GM23248 (cell line): ENCODE measurements around the gene IL17RE.

Experiments used
- EZH2 ChIP-seq: fragments of 200-600 bp; sonication (generic); IDR thresholded peaks from 2 replicates; pipeline ENCODE4 v1.6.1; 2018; ENCODE audit warnings: antibody characterized with exemption, mild to moderate bottlenecking; ENCODE audit not compliant: insufficient read depth, poor library complexity, severe bottlenecking
- EZH2phosphoT487 ChIP-seq: fragments of 200-600 bp; sonication (generic); IDR thresholded peaks from 2 replicates; pipeline ENCODE4 v1.6.1; 2018; ENCODE audit warnings: antibody characterized with exemption, moderate library complexity, mild to moderate bottlenecking, low read depth; ENCODE audit not compliant: insufficient read depth

DNA sequence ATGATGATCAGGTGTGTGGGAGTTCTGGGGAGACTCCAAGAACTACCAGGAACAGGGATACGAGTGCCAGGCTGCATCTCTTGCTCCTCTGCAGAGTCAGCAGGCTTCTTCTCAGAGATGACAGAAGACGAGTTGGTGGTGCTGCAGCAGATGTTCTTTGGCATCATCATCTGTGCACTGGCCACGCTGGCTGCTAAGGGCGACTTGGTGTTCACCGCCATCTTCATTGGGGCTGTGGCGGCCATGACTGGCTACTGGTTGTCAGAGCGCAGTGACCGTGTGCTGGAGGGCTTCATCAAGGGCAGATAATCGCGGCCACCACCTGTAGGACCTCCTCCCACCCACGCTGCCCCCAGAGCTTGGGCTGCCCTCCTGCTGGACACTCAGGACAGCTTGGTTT is 41.6 kb downstream of the IL17RE start:
- TF ChIP-seq EZH2 = no peak
- no peak for TF ChIP-seq EZH2phosphoT487
